Neural cell (in vitro differentiated cells): ENCODE results near the gene DLD. TPM values are rescaled to one million over a fixed set of nuclear protein-coding genes. Genes with fewer than 3 reads are reported as not detected.

ENCODE experiments used
- H2AFZ ChIP-seq: fragments of 200-600, 300-800 bp; sonication (generic), shearing (Covaris generic); 2 replicates; pipeline ENCODE4 v1.6.0; 2014; ENCODE audit warnings: low read depth, mild to moderate bottlenecking, antibody characterized with exemption, low read length, moderate library complexity
- H3F3A ChIP-seq: fragments of 200-600 bp; shearing (Covaris generic); 2 replicates; pipeline ENCODE4 v1.6.1; 2016; ENCODE audit warnings: mild to moderate bottlenecking, moderate library complexity, mixed read lengths, antibody characterized with exemption, low read length; ENCODE audit not compliant: insufficient read depth, poor library complexity, severe bottlenecking
- H3K27ac ChIP-seq: fragments of 200-600, 300-800 bp; sonication (generic), shearing (Covaris generic); 2 replicates; pipeline ENCODE4 v1.5.1; 2014; ENCODE audit warnings: mild to moderate bottlenecking, low read length, moderate library complexity
- H3K27me3 ChIP-seq: fragments of 300-800, 200-600 bp; sonication (generic), shearing (Covaris generic); 2 replicates; pipeline ENCODE4 v1.6.0; 2014; ENCODE audit warnings: mild to moderate bottlenecking, low read depth, low read length, moderate library complexity; ENCODE audit not compliant: insufficient read depth
- H3K36me3 ChIP-seq: fragments of 300-800, 200-600 bp; sonication (generic), shearing (Covaris generic); 2 replicates; pipeline ENCODE4 v1.5.1; 2014; ENCODE audit warnings: mild to moderate bottlenecking, antibody characterized with exemption, low read length, moderate library complexity; ENCODE audit not compliant: insufficient read depth
- H3K4me2 ChIP-seq: fragments of 300-800, 200-600 bp; sonication (generic), shearing (Covaris generic); 2 replicates; pipeline ENCODE4 v1.6.0; 2014; ENCODE audit warnings: mild to moderate bottlenecking, low read length
- H3K4me3 ChIP-seq: fragments of 300-800, 200-600 bp; sonication (generic), shearing (Covaris generic); 2 replicates; pipeline ENCODE4 v1.5.1; 2014; ENCODE audit warnings: mild to moderate bottlenecking, low read length, moderate library complexity
- H3K79me2 ChIP-seq: fragments of 200-600 bp; shearing (Covaris generic); replicated peaks from 2 replicates; pipeline ENCODE4 v1.6.0; 2014; ENCODE audit warnings: mild to moderate bottlenecking, low read length, moderate library complexity; ENCODE audit not compliant: insufficient read depth
- H3K9ac ChIP-seq: fragments of 300-800, 200-600 bp; sonication (generic), shearing (Covaris generic); 2 replicates; pipeline ENCODE4 v1.6.1; 2016; ENCODE audit warnings: mild to moderate bottlenecking, low read length, mixed read lengths
- H3K9me2 ChIP-seq: fragments of 200-600 bp; shearing (Covaris generic); 2 replicates; pipeline ENCODE4 v1.6.1; 2016; ENCODE audit warnings: mild to moderate bottlenecking, low read length, mixed read lengths; ENCODE audit not compliant: insufficient read depth
- H3K9me3 ChIP-seq: fragments of 200-600, 300-800 bp; sonication (generic), shearing (Covaris generic); 2 replicates; pipeline ENCODE4 v1.6.1; 2016; ENCODE audit warnings: mild to moderate bottlenecking, mixed run types, low read length, moderate library complexity, mixed read lengths
- H4K20me1 ChIP-seq: fragments of 200-600 bp; shearing (Covaris generic); 2 replicates; pipeline ENCODE4 v1.6.1; 2016; ENCODE audit warnings: mild to moderate bottlenecking, mixed run types; ENCODE audit not compliant: insufficient read depth
- EP300 ChIP-seq: fragments of 450-650 bp; conservative IDR thresholded peaks from 2 replicates; pipeline ENCODE4 v1.6.1; 2014; ENCODE audit warnings: antibody characterized with exemption, mild to moderate bottlenecking, moderate library complexity; ENCODE audit not compliant: poor library complexity, severe bottlenecking
- EZH2 ChIP-seq: fragments of 200-600, 300-800 bp; shearing (Covaris generic), sonication (generic); IDR thresholded peaks from 2 replicates; pipeline ENCODE4 v1.6.1; 2014; ENCODE audit warnings: antibody characterized with exemption, low read length, borderline replicate concordance, mild to moderate bottlenecking; ENCODE audit not compliant: insufficient read depth, poor library complexity, severe bottlenecking
- MXI1 ChIP-seq: fragments of 450-650 bp; conservative IDR thresholded peaks from 2 replicates; pipeline ENCODE4 v1.6.1; 2014; ENCODE audit warnings: antibody characterized with exemption, mild to moderate bottlenecking; ENCODE audit not compliant: poor library complexity, severe bottlenecking
- POLR2AphosphoS5 ChIP-seq: IDR thresholded peaks from 2 replicates; pipeline ENCODE4 v1.6.1; 2012
- RAD21 ChIP-seq: fragments of 450-650 bp; conservative IDR thresholded peaks from 2 replicates; pipeline ENCODE4 v1.6.1; 2014; ENCODE audit warnings: antibody characterized with exemption, mild to moderate bottlenecking, moderate library complexity
- SMC3 ChIP-seq: fragments of 450-650 bp; conservative IDR thresholded peaks from 2 replicates; pipeline ENCODE4 v1.6.1; 2014; ENCODE audit warnings: antibody characterized with exemption, mild to moderate bottlenecking, moderate library complexity; ENCODE audit not compliant: poor library complexity
- TAF1 ChIP-seq: IDR thresholded peaks from 2 replicates; pipeline ENCODE4 v1.6.1; 2012; ENCODE audit warnings: low read depth
- polyA plus RNA-seq: library from polyadenylated mRNA; depleted of rRNA; stranded (reverse); fragments of >200 nt; gene quantifications from 2 replicates; pipeline ENCODE4 v1.2.3, GENCODE V29; 2014
- TF ChIP-seq, protein P1 (sequence below): fragments of 450-650 bp; IDR thresholded peaks from 2 replicates; pipeline ENCODE4 v1.5.1; 2014; ENCODE audit warnings: antibody characterized with exemption, mild to moderate bottlenecking, moderate library complexity; ENCODE audit not compliant: poor library complexity, severe bottlenecking
- TF ChIP-seq, protein P2 (sequence below): IDR thresholded peaks from 2 replicates; pipeline ENCODE4 v1.6.1; 2012; ENCODE audit warnings: borderline replicate concordance

DLD gene
- polyA plus RNA-seq, 1 donor from 2014 or later = 214 TPM

DNA sequence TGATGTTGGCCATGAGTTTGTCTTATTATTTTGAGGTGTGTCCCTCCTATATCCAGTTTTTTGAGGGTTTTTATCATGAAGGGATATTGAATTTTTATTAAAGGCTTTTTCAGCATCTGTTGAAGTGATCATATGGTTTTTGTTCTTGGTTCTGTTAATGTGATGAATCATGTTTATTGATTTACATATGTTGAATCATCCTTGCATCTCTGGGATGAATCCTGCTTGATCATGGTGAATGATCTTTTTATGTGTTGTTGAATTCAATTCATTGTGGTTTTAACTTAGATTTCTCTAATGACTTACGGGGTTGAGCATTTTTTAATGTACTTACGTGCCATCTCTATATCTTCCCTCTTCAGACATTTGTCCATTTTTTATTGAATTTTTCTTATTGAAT is 22.9 kb downstream of the DLD start:
- Histone ChIP-seq H3K4me2 (no peak overlapping the region), H3K9ac (no peak overlapping the region), H3K27ac (no peak overlapping the region), H3K9me3 (no peaks in the 10 kb centered on the region), H3F3A (no peaks in the 10 kb centered on the region), H3K27me3 (no peaks in the 10 kb centered on the region), H4K20me1 (no peaks in the 10 kb centered on the region), H2AFZ (no peak overlapping the region), H3K9me2 (no peaks in the 10 kb centered on the region), H3K36me3 (peaks cover 20% of the 10 kb centered on the region), H3K79me2 (peaks cover 4% of the 10 kb centered on the region), H3K4me3 (no peak overlapping the region)
- TF ChIP-seq POLR2AphosphoS5 (no peak), RAD21 (no peak), SMC3 (no peak), EZH2 (no peak), MXI1 (no peak), TAF1 (no peak), EP300 (no peak)
- TF ChIP-seq, protein P1, sequence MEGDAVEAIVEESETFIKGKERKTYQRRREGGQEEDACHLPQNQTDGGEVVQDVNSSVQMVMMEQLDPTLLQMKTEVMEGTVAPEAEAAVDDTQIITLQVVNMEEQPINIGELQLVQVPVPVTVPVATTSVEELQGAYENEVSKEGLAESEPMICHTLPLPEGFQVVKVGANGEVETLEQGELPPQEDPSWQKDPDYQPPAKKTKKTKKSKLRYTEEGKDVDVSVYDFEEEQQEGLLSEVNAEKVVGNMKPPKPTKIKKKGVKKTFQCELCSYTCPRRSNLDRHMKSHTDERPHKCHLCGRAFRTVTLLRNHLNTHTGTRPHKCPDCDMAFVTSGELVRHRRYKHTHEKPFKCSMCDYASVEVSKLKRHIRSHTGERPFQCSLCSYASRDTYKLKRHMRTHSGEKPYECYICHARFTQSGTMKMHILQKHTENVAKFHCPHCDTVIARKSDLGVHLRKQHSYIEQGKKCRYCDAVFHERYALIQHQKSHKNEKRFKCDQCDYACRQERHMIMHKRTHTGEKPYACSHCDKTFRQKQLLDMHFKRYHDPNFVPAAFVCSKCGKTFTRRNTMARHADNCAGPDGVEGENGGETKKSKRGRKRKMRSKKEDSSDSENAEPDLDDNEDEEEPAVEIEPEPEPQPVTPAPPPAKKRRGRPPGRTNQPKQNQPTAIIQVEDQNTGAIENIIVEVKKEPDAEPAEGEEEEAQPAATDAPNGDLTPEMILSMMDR = no peak
- TF ChIP-seq, protein P2, sequence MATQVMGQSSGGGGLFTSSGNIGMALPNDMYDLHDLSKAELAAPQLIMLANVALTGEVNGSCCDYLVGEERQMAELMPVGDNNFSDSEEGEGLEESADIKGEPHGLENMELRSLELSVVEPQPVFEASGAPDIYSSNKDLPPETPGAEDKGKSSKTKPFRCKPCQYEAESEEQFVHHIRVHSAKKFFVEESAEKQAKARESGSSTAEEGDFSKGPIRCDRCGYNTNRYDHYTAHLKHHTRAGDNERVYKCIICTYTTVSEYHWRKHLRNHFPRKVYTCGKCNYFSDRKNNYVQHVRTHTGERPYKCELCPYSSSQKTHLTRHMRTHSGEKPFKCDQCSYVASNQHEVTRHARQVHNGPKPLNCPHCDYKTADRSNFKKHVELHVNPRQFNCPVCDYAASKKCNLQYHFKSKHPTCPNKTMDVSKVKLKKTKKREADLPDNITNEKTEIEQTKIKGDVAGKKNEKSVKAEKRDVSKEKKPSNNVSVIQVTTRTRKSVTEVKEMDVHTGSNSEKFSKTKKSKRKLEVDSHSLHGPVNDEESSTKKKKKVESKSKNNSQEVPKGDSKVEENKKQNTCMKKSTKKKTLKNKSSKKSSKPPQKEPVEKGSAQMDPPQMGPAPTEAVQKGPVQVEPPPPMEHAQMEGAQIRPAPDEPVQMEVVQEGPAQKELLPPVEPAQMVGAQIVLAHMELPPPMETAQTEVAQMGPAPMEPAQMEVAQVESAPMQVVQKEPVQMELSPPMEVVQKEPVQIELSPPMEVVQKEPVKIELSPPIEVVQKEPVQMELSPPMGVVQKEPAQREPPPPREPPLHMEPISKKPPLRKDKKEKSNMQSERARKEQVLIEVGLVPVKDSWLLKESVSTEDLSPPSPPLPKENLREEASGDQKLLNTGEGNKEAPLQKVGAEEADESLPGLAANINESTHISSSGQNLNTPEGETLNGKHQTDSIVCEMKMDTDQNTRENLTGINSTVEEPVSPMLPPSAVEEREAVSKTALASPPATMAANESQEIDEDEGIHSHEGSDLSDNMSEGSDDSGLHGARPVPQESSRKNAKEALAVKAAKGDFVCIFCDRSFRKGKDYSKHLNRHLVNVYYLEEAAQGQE = no peak

DNA sequence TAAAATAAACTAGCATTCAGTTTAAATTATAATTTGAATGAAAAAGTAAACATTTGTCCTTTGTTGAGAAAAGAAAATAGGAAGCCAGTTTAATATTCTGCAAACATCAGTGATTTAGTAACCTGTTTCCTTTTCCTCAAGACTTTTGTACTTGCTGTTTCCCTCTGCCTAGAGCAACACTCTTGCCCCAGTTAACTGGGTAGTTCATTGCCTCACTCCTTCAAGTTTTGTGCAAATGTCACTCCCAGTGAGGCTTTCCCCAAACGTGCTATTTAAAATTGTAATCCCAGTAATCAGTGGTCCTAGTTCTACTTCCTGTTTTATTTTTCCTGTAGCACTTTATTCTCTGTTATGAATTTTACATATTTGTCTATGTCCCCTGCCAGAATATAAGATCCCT is 23.8 kb downstream of the DLD start:
- Histone ChIP-seq H3K4me2 (no peak overlapping the region), H3K9ac (no peak overlapping the region), H3F3A (no peaks in the 10 kb centered on the region), H4K20me1 (no peaks in the 10 kb centered on the region), H3K27ac (no peak overlapping the region), H3K36me3 (peaks cover 20% of the 10 kb centered on the region), H2AFZ (no peak overlapping the region), H3K27me3 (no peaks in the 10 kb centered on the region), H3K4me3 (no peak overlapping the region), H3K79me2 (peaks cover 4% of the 10 kb centered on the region), H3K9me3 (no peaks in the 10 kb centered on the region), H3K9me2 (no peaks in the 10 kb centered on the region)
- TF ChIP-seq RAD21 = no peak
- TF ChIP-seq MXI1 = no peak
- no peak for TF ChIP-seq POLR2AphosphoS5
- no peak for TF ChIP-seq EZH2

DNA sequence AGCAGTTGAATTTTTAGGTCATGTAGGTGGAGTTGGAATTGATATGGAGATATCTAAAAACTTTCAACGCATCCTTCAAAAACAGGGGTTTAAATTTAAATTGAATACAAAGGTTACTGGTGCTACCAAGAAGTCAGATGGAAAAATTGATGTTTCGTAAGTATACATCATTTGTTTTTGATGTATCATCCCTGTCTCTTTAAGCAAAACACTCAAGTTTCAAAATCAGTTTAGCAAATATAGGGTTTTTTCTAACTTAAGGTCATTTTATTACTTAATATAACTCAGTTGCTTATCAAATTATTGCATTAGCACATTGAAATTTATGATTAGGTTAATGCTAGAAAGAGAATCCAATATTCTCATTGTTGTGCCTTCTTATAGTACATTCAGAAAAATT is 24.6 kb downstream of the DLD start:
- Histone ChIP-seq H3K27me3 (no peaks in the 10 kb centered on the region), H2AFZ (no peak overlapping the region), H3K9ac (no peak overlapping the region), H3K4me3 (no peak overlapping the region), H3K79me2 (peaks cover 4% of the 10 kb centered on the region), H3K9me3 (no peaks in the 10 kb centered on the region), H3K36me3 (peaks cover 21% of the 10 kb centered on the region), H3K27ac (no peak overlapping the region), H3K4me2 (no peak overlapping the region), H3K9me2 (no peaks in the 10 kb centered on the region), H3F3A (no peaks in the 10 kb centered on the region), H4K20me1 (no peaks in the 10 kb centered on the region)
- TF ChIP-seq MXI1 (no peak), RAD21 (no peak), TAF1 (no peak)
- TF ChIP-seq, protein P2 = no peak
- TF ChIP-seq, protein P1 = no peak
